Keratinocyte (primary cell): ENCODE data around the gene ARRB1. TPM values are rescaled to one million over a fixed set of nuclear protein-coding genes. Genes with fewer than 3 reads are reported as not detected.

Experiments
- DNase-seq: peaks from one replicate; pipeline ENCODE4 v3.0.0-alpha.2; 2011; ENCODE audit warnings: low read depth, missing footprints, low spot score
- FAIRE-seq: peaks from 2 replicates; lab custom pipeline; 2011; peaks lifted over from hg19 to GRCh38; lab: Jason Lieb, UNC
- H2AFZ ChIP-seq: 2 replicates; pipeline ENCODE4 v1.6.0; 2012; ENCODE audit warnings: low read length, control low read depth, inconsistent platforms; ENCODE audit not compliant: control insufficient read depth
- H3K27ac ChIP-seq: 2 replicates; pipeline ENCODE4 v1.5.1; 2011; ENCODE audit warnings: low read length; ENCODE audit not compliant: control insufficient read depth, insufficient read depth
- H3K27me3 ChIP-seq: 3 replicates; pipeline ENCODE4 v1.6.0; 2011; ENCODE audit warnings: low read length; ENCODE audit not compliant: control insufficient read depth, insufficient read depth; ENCODE audit errors: extremely low read depth
- H3K36me3 ChIP-seq, 2 experiments: 2 replicates in 1 of 2; 3 replicates in 1 of 2; pipeline ENCODE4 v1.5.1; 2011; ENCODE audit warnings: low read length in 2 of 2, mild to moderate bottlenecking in 1 of 2; ENCODE audit not compliant: control insufficient read depth in 2 of 2, insufficient read depth in 2 of 2; ENCODE audit errors: extremely low read depth in 1 of 2
- H3K4me1 ChIP-seq: 3 replicates; pipeline ENCODE4 v1.5.1; 2011; ENCODE audit warnings: low read length; ENCODE audit not compliant: control insufficient read depth, insufficient read depth; ENCODE audit errors: extremely low read depth
- H3K4me2 ChIP-seq: 3 replicates; pipeline ENCODE4 v1.6.0; 2011; ENCODE audit warnings: low read depth, low read length; ENCODE audit not compliant: control insufficient read depth, insufficient read depth; ENCODE audit errors: extremely low read depth
- H3K4me3 ChIP-seq, 3 experiments: fragments of 200-600 bp in 1 of 3; sonication (generic) in 1 of 3; 2 replicates in 2 of 3; 3 replicates in 1 of 3; pipeline ENCODE4 v1.5.1; 2011 to 2016; ENCODE audit warnings: low read length in 3 of 3, mild to moderate bottlenecking in 3 of 3, control low read depth in 2 of 3, inconsistent platforms in 1 of 3, low read depth in 1 of 3, mixed read lengths in 1 of 3, mixed run types in 1 of 3, moderate library complexity in 1 of 3; ENCODE audit not compliant: control insufficient read depth in 2 of 3, insufficient read depth in 2 of 3; ENCODE audit errors: extremely low read depth in 1 of 3
- H3K79me2 ChIP-seq: 2 replicates; pipeline ENCODE4 v1.6.0; 2012; ENCODE audit warnings: low read length; ENCODE audit not compliant: control insufficient read depth, insufficient read depth
- H3K9ac ChIP-seq: 3 replicates; pipeline ENCODE4 v1.6.0; 2011; ENCODE audit warnings: low read length; ENCODE audit not compliant: control insufficient read depth, insufficient read depth; ENCODE audit errors: extremely low read depth
- H3K9me1 ChIP-seq: 3 replicates; pipeline ENCODE4 v1.6.0; 2011; ENCODE audit warnings: low read length; ENCODE audit not compliant: control insufficient read depth, insufficient read depth; ENCODE audit errors: extremely low read depth
- H3K9me3 ChIP-seq: 2 replicates; pipeline ENCODE4 v1.5.1; 2012; ENCODE audit warnings: low read depth, low read length; ENCODE audit not compliant: control insufficient read depth
- H4K20me1 ChIP-seq: 3 replicates; pipeline ENCODE4 v1.6.0; 2011; ENCODE audit warnings: low read length; ENCODE audit not compliant: control insufficient read depth, insufficient read depth; ENCODE audit errors: extremely low read depth
- CTCF ChIP-seq, 3 experiments: IDR thresholded peaks in 1 of 3; conservative IDR thresholded peaks in 1 of 3; optimal IDR thresholded peaks in 1 of 3; 2 replicates in 2 of 3; 3 replicates in 1 of 3; pipeline versions ENCODE3 to v1.5.1; 2011; ENCODE audit warnings: low read length in 3 of 3, mild to moderate bottlenecking in 3 of 3, moderate library complexity in 2 of 3, control low read depth in 1 of 3, inconsistent platforms in 1 of 3; ENCODE audit not compliant: insufficient read depth in 2 of 3; ENCODE audit errors: extremely low read depth in 1 of 3
- EZH2 ChIP-seq: IDR thresholded peaks from one replicate; pipeline ENCODE4 v1.6.1; 2012; ENCODE audit warnings: inconsistent platforms, mild to moderate bottlenecking, low read length, moderate library complexity
- dilution Hi-C: fragments of 300-500 bp; cut with MboI; formaldehyde crosslinking; loops from one replicate; pipeline ENCODE4 v1.7.0; 2020; ENCODE audit warnings: low sequenced_read_pairs; ENCODE audit not compliant: extremely low pct_ligation_motif_present
- polyA plus RNA-seq, 5 experiments: library from polyadenylated mRNA; depleted of rRNA in 3 of 5; stranded (reverse) in 3 of 5; stranded (forward) in 1 of 5; unstranded in 1 of 5; fragments of >200 nt; gene quantifications; 1 replicate in 1 of 5; 2 replicates in 3 of 5; 3 replicates in 1 of 5; pipeline versions ENCODE4 v1.2.1 to v1.2.3, GENCODE V29; 2011 to 2012; ENCODE audit warnings: missing spikeins in 2 of 5, low read depth in 1 of 5, low replicate concordance in 1 of 5

ARRB1 gene
- polyA plus RNA-seq, 1 donor (not counting 4 experiments of a cell fraction or from before 2014, with no cell fraction given) = 0.94 TPM

GRCh38 chr11:75341612-75342011, 9.8 kb downstream of the ARRB1 start:
- H3K27ac ChIP-seq = no peak overlapping the region
- H3K4me2 ChIP-seq = no peak overlapping the region
- DNase-seq = no peak
- dilution Hi-C loops = no loop called here
- no peak overlapping the region for H2AFZ ChIP-seq
- H3K36me3 ChIP-seq = no peaks in the 10 kb centered on the region
- H3K9me1 ChIP-seq = no peaks in the 10 kb centered on the region
- peaks cover 45% of the 10 kb centered on the region for H3K4me1 ChIP-seq
- no peak overlapping the region for H3K4me3 ChIP-seq
- H3K27me3 ChIP-seq = no peaks in the 10 kb centered on the region
- H3K9ac ChIP-seq = no peak overlapping the region
- H3K79me2 ChIP-seq = no peaks in the 10 kb centered on the region
- H4K20me1 ChIP-seq = no peaks in the 10 kb centered on the region
- no peaks in the 10 kb centered on the region for H3K9me3 ChIP-seq
- FAIRE-seq = no peak
- TF ChIP-seq CTCF (optimal IDR thresholded peaks at IDR 0.05 in 1 of 3, IDR thresholded peaks at IDR 0.05 in 1 of 3, conservative IDR thresholded peaks at IDR 0.05 in 1 of 3; ENCODE audit: extremely low read depth in 1 of 3, insufficient read depth in 2 of 3, low read length in 3 of 3) (no peak), EZH2 (no peak)

GRCh38 chr11:75339685-75340409, 11.6 kb downstream of the ARRB1 start:
- no peak overlapping the region for H3K4me2 ChIP-seq
- no peaks in the 10 kb centered on the region for H3K36me3 ChIP-seq
- no peak for FAIRE-seq
- H3K9ac ChIP-seq = no peak overlapping the region
- H3K4me1 ChIP-seq = peaks cover 47% of the 10 kb centered on the region
- TF ChIP-seq EZH2 (no peak), CTCF (optimal IDR thresholded peaks at IDR 0.05 in 1 of 3, IDR thresholded peaks at IDR 0.05 in 1 of 3, conservative IDR thresholded peaks at IDR 0.05 in 1 of 3; ENCODE audit: extremely low read depth in 1 of 3, insufficient read depth in 2 of 3, low read length in 3 of 3) (no peak)
- no peak overlapping the region for H3K27ac ChIP-seq
- no peaks in the 10 kb centered on the region for H3K79me2 ChIP-seq
- H3K9me1 ChIP-seq = no peaks in the 10 kb centered on the region
- no peaks in the 10 kb centered on the region for H3K9me3 ChIP-seq
- no peaks in the 10 kb centered on the region for H3K27me3 ChIP-seq
- no peak overlapping the region for H3K4me3 ChIP-seq
- no peak for DNase-seq
- H4K20me1 ChIP-seq = no peaks in the 10 kb centered on the region
- H2AFZ ChIP-seq = no peak overlapping the region
- dilution Hi-C loops = no loop called here
